C4-2B (cell line): ENCODE data around the gene PDE6A.

Source experiments
- H3K27ac ChIP-seq: fragments of 450-650 bp; 2 replicates; pipeline ENCODE4 v1.5.1; 2017
- CTCF ChIP-seq: fragments of 450-650 bp; conservative IDR thresholded peaks from 2 replicates; pipeline ENCODE4 v1.5.1; 2017; ENCODE audit warnings: mild to moderate bottlenecking
- ZFX ChIP-seq: fragments of 450-650 bp; IDR thresholded peaks from 2 replicates; pipeline ENCODE4 v1.6.1; 2017

PDE6A gene

DNA sequence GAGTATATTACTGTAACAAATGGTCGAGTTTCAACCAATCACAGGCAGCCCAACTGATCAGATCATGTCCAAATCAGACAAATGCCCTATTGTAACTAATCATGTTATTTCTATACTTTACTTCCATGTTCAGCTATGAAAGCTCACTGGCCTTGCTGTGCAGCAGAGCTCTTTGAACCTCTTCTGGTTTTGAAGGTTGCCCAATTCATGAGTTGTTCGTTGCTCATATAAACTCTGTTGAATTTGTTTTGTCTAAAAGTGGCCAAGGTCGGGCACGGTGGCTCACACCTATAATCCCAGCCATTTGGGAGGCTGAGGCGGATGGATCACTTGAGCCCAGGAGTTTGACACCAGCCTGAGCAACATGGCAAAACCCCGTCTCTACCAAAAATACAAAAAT lies 21.6 kb downstream of the PDE6A start:
- H3K27ac ChIP-seq: no peak overlapping the region
- TF ChIP-seq CTCF (no peak), ZFX (no peak)

GRCh38 chr5:149921597-149921996 lies 23.0 kb downstream of the PDE6A start:
- no peak overlapping the region for H3K27ac ChIP-seq
- no peak for TF ChIP-seq ZFX
- TF ChIP-seq CTCF: no peak

GRCh38 chr5:149917073-149917676 lies 27.4 kb downstream of the PDE6A start:
- TF ChIP-seq ZFX (no peak), CTCF (no peak)
- H3K27ac ChIP-seq: no peak overlapping the region

GRCh38 chr5:149916334-149917072 lies 28.1 kb downstream of the PDE6A start:
- TF ChIP-seq ZFX (no peak), CTCF (no peak)
- no peak overlapping the region for H3K27ac ChIP-seq

DNA sequence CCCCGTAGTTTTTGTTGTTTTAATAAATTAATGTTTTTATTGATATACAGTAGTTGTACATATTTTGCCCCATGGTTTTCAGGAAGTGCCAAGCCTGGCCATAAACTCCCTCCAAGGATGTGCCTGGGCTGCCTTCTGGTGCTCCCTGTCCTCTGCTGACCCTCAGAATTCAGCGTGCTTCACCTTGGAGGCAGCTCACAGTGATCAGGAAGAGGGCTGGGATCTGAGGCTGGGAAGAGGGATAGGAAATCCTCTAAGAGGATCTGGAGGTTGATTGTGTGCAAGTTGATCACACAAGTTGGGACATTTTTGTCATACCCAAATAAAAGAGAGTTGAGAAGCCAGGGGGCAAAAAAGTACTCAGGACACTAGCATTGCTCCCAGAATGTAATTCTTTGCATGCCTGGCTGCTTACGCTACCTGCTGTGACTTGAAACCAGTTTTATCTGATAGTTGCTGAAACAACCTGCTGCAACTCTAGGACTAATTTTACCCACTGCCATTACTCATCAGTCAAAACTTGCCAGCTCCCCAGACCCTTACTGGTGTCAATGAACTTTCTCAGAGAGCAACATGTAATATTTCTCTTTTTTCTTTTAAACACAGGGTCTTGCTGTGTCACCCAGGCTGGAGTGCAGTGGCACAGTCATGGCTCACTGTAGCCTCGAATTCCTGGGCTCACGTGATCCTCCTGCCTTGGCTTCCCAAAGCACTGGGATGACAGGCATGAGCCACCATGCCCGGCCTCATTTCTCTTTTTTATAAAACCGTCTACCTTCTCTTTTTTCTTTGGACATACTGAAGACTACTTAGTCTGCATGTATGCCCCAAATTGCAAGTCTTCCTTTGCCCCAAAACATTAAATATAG lies 29.0 kb downstream of the PDE6A start:
- H3K27ac ChIP-seq: no peak overlapping the region

More for the DNA sequence above, 29.0 kb downstream of the PDE6A start:
- TF ChIP-seq ZFX (no peak), CTCF (no peak)
